Suprapubic skin (tissue), 3 donors: ENCODE measurements around the gene PCBP4.

Experiments
- EP300 ChIP-seq: sonication (generic); formaldehyde crosslinking; IDR thresholded peaks from one replicate; pipeline ENCODE4 v1.6.1; 2017; ENCODE audit warnings: antibody characterized with exemption
- POLR2A ChIP-seq, 2 donors: fragments of 450-650 bp; IDR thresholded peaks; one replicate each; pipeline ENCODE4 v1.6.1; 2017; ENCODE audit warnings: antibody characterized with exemption in 2 of 2, mild to moderate bottlenecking in 2 of 2, moderate library complexity in 2 of 2
- TF ChIP-seq, protein P1 (sequence below), 2 donors: fragments of 200-600 bp in 1 of 2; fragments of 450-650 bp in 1 of 2; sonication (generic) in 1 of 2; IDR thresholded peaks; one replicate each; pipeline ENCODE4 v1.5.1; 2016 to 2019; ENCODE audit warnings: antibody characterized with exemption in 2 of 2, mild to moderate bottlenecking in 1 of 2, moderate library complexity in 1 of 2

DNA sequence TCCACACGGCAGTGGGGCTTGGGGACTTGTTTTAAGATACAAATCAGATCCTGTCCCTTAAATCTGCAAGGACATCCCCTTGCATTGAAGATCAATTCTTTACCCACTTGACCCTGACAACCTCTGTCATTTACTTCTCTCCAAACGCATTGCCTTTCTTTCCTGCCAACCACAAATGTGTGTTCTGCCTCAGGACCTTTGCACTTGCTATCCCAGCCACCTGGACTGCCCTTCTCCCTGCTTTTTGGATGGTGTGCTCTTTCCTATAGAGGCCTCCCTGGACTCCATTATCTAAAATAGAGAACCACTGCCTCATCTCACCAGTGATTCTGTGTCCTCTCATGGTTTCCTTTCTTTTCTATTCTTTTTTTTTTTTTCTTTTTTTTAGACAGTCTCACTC lies 29.9 kb upstream of the PCBP4 start:
- TF ChIP-seq, protein P1, sequence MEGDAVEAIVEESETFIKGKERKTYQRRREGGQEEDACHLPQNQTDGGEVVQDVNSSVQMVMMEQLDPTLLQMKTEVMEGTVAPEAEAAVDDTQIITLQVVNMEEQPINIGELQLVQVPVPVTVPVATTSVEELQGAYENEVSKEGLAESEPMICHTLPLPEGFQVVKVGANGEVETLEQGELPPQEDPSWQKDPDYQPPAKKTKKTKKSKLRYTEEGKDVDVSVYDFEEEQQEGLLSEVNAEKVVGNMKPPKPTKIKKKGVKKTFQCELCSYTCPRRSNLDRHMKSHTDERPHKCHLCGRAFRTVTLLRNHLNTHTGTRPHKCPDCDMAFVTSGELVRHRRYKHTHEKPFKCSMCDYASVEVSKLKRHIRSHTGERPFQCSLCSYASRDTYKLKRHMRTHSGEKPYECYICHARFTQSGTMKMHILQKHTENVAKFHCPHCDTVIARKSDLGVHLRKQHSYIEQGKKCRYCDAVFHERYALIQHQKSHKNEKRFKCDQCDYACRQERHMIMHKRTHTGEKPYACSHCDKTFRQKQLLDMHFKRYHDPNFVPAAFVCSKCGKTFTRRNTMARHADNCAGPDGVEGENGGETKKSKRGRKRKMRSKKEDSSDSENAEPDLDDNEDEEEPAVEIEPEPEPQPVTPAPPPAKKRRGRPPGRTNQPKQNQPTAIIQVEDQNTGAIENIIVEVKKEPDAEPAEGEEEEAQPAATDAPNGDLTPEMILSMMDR (IDR thresholded peaks at IDR 0.05), result no peak
- TF ChIP-seq EP300, result no peak
- TF ChIP-seq POLR2A (IDR thresholded peaks at IDR 0.05), result no peak
